DOHH2 (cell line): ENCODE data around the gene PIP5K1A.

Source experiments
- EZH2phosphoT487 ChIP-seq: fragments of 200-600 bp; sonication (generic); IDR thresholded peaks from 2 replicates; pipeline ENCODE4 v1.6.1; 2017; ENCODE audit warnings: borderline replicate concordance, mild to moderate bottlenecking, antibody characterized with exemption, low read length, moderate library complexity, mixed read lengths
- TF ChIP-seq, protein P1 (sequence below): fragments of 200-600 bp; sonication (generic); IDR thresholded peaks from one replicate; pipeline ENCODE4 v1.5.1; 2014; ENCODE audit warnings: antibody characterized with exemption, mild to moderate bottlenecking, low read depth, low read length; ENCODE audit not compliant: poor library complexity, severe bottlenecking

DNA sequence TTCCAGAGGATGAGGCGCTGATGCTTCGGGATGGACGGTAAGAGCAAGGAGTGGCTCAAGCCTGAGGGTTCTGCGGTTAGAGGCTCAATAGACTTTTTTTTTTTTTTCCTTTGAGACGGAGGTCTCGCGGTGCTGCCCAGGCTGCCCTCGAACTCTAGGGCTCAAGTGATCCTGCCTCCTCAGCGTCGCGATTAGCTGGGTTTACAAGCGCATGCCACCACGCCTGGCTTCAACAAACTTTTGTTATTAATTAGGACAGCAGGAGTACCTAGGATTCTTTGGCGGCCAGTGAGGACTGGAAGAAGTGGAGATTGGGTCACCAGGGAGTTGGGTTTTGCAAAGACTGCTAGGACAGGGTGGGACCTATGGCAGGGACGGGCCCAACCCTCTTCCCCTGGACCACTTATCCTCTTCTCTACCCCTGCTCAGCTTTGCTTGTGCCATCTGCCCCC lies 31.8 kb upstream of the PIP5K1A start:
- TF ChIP-seq, protein P1, sequence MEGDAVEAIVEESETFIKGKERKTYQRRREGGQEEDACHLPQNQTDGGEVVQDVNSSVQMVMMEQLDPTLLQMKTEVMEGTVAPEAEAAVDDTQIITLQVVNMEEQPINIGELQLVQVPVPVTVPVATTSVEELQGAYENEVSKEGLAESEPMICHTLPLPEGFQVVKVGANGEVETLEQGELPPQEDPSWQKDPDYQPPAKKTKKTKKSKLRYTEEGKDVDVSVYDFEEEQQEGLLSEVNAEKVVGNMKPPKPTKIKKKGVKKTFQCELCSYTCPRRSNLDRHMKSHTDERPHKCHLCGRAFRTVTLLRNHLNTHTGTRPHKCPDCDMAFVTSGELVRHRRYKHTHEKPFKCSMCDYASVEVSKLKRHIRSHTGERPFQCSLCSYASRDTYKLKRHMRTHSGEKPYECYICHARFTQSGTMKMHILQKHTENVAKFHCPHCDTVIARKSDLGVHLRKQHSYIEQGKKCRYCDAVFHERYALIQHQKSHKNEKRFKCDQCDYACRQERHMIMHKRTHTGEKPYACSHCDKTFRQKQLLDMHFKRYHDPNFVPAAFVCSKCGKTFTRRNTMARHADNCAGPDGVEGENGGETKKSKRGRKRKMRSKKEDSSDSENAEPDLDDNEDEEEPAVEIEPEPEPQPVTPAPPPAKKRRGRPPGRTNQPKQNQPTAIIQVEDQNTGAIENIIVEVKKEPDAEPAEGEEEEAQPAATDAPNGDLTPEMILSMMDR: no peak
- TF ChIP-seq EZH2phosphoT487: no peak
